ENCODE results near the gene NDUFV2.

The NDUFV2 gene

DNA sequence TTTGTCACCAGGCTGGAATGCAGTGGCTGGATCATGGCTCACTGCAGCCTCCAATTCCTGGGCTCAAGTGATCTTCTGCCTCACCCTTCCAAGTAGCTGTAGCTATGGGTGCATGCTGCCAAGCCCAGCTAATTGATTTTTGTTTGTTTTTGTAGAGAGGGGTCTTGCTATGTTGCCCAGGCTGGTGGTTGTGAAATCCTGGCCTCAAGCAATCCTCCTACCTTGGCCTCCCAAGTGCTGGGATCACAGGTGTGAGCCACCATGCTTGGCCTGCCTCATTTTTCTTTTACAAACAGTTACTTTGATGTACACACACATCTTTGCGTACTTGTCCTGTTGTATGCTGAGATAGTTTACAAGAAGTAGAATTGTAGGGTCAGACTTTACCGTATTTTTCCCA is 21.0 kb downstream of the NDUFV2 start:
- DNase-seq = no peak

DNA sequence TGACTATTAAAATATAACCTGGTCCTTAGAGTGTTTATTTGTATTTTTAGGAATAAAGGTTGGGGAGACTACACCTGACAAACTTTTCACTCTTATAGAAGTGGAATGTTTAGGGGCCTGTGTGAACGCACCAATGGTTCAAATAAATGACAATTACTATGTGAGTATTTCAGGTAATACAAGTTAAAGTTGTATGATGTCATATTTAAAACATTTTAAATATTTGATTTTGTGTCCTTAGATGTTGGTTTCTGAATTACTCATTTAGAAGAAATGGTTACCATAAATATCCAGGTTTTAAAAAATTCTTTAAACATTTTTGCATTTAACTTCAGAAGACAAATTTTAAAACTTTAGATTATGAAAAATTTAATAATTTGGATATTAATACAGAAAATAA is 22.3 kb downstream of the NDUFV2 start:
- DNase-seq = no peak

DNA sequence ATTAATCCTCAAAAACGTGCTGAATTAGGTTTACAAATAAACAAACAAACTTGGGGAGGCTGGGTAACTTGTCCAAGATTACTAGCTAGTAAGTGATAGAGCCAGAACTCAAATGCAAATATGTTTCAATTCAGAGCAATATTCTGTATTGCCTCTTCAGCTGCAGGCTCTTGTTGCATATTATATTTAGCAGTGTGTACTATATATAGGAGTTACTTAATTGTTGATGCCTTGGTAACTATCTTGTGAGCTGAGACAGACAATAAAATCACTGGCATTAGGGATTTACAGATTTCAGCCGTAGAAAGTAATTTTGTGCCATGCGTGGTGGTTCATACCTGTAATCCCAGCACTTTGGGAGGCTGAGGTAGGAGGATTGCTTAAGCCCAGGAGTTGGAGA is 23.8 kb downstream of the NDUFV2 start:
- DNase-seq = no peak

DNA sequence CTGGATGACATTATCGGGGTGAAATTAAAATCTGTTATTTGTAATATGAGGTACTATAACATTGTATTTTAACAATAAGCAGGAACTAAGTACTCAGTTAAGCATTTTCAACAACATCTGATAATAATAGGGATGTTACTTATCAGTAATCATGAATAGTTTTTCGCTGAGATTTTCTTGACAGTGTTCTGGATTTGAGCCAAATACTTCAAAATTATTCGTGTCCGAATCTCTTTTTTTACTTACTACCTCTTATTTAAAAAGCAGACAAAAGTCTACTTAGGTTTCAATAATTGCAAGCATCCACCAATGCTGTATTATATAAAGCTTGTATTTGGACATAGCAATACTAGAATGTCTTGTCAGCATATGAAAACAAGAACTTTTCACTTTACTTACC is 27.7 kb downstream of the NDUFV2 start:
- DNase-seq = no peak

DNA sequence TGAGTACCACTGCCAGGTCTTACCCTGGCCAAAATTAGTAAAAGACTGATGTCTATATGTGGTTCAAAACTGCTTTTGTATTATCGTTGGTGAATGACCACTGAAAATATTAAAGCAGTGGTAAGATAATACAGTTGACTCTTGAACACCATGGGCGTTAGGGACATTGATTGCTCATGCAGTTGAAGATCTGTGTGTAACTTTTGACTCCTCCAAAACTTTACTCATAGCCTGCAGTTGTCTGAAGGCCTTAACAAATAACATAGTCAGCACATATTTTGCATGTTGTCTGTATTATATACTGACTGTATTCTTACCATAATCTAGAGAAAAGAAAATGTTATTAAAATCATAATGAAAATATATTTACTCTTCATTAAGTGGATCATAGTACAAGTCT is 28.3 kb downstream of the NDUFV2 start:
- DNase-seq = no peak

DNA sequence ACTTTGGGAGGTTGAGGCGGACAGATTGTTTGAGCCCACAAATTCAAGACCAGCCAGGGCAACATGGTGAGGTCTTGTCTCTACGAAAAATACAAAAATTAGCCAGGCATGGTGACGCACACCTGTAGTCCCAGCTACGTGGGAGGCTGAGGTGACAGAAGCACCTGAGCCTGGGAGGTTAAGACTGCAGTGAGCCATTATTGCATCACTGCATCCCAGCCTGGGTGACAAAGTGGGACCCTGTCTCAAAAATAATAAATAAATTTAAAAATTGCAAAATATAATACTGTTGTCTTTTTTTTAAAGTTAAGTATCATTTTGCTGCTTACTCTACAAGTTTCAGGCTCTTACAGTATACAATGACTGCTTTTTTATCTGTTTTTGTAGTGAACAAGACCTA is 30.1 kb downstream of the NDUFV2 start:
- no peak for DNase-seq

DNA sequence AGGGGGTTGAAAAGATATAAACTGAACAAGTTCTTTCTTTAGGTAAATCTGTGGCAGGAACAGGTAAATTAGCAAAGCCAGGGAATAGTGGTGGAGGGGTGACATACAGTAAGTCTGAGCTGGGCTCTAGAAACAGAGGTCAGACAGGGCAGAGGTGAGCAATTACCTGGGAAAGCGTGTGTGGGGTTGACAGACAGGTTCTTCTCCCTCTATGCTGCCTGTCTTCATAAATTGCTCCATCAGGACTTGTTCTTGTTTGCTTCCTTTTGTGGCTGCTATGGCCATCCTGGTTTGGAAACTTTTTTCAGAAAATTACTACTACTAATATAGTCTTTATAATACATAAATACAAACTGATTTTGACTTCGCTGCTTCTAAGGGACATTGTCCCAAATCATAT is 30.7 kb downstream of the NDUFV2 start:
- DNase-seq = no peak

DNA sequence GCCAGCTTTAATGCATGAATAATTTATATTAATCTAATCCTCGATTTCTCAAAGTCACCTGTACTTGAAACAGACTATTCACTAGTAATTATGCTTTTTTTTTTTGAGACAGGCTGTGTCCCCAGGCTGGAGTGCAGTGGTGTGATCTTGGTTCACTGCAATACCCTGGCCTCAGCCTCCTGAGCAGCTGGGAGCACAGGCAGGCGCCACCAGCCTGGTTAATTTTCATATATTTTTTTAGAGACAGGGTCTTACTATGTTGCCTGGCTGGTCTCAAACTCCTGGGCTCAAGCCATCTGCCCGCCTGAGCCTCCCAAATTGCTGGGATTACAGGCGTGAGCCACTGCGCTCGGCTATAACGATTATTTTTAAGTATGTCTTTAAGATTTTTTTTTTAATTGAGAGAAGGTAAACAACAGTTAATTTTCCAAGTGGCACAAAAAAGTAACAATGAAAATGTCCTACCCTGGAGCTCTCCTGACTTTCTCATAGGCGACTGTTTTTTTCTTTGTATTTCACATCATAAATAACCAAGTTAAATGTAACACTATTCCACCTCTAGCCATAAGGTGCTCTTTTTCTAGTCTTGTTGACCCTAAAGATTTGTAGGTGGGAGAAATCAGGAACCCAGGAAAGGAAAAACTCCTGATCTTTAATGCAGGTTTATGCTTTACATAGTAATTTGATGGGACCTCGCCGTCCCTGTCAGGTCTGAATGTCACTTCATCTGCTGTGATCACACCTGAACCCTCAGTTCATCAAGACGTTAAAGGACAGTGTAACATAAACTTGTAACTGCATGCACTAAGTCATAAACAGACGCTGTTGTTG is 32.8 kb downstream of the NDUFV2 start:
- no peak for DNase-seq

DNA sequence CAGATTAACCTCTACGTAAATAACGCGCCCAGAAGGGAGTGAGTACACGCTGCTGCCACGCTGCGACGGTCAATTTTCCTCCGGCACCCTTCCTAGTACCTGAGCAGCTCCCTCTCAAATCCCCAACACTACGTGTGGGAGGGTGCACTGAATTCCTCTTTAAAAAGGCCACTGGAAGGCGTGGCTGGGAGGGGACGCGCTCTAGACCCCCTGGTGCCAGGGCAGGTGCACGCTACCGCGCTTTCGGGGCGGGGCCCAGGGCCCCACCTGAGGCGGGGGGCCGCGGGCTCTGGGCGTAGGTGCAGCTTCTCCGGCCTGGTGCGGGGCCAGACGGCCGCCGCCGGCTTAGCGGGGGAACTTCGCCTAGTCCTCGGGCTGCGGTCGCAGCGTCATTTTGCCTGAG is 33.4 kb downstream of the NDUFV2 start:
- DNase-seq = no peak

DNA sequence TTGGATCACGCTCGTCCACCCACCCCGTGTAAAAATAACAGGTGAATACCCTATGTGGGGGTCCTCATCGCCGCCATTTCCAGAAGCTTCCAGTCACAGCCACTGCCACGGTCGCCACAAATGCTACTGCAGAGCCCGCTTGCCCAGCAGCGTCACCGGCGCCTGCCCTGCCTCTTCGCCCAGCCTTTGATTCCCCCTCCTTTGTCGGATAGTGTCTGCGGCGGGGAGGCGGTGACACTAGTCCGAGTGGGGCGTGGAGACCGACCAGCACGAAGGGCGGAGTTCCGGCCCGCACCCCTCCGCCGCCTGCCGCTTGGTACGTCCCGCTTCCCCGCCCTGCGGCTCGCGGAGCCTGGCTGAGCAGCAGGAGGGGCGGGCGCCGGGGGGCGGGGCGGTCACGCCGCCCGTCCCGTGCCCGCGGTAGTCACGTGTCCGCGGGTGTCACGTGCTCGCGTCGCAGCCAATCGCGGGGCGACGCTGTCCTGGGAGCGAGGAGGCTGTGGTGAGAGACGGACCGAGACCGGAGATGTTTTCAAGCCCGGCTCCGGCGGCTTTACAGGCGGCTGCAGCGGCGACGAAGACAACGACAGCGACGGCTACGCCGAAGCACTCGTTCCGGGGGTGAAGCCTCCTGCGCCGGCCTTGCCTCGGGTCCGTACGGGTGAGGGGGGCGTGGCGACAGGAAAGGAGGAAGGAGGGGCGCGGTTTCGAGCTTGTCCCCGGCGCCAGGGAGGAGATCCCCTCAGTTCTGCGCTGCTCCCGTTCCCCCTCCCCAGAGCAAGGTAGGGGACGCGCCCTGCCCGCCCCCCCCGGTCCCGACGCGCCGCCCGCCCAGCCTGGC is 34.0 kb downstream of the NDUFV2 start, which contains the start of gene ANKRD12:
TSS of gene ANKRD12 (plus strand) at position 467 of the 841 bp plus-strand sequence. CDS start 45,652 bp downstream, outside the sequence.
- DNase-seq = peak; percentile 91

DNA sequence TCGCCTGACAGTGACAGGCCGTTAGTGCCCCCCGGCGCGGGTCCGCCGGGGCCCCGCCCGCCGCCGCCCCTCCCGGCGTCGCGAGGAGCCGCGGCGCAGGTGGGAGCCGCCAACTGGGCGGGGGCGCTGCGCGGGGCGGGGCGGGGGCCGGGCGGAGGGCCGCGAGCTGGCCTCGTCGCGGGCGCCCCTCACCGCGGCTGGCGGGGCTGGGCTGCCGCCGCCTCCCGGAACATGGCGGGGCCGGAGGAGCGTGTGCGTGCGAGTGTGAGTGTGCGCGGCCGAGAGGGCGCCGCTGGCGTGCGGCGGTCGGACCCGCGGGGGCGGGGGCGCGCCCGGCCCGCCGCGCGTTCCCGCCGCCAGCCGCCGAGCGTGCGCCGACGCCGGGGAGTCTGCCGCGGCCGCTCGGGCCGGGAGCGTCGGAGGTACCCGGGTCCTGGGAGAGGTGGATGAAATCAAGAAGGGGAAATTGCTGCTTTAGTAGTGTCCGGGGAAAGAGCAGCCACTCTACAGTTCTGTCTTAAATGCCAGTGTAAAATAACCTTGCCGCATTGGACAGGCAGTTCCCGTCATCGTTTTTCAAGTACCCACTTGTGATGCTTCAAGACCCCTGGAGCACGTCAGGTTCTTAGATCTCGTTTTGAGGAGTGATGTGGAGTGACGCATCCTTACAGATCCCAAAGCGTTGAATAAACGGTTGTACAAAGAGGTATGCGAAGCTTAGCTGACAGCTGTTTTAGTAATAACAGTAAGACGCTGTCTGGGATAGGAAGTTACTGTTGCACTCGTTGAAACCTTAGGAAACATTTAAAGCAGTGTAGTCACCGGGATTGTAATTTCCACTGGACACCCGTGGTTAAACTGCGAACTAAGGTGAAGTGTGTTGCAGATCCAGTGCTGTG is 34.9 kb downstream of the NDUFV2 start:
- peak; percentile 75 for DNase-seq

DNA sequence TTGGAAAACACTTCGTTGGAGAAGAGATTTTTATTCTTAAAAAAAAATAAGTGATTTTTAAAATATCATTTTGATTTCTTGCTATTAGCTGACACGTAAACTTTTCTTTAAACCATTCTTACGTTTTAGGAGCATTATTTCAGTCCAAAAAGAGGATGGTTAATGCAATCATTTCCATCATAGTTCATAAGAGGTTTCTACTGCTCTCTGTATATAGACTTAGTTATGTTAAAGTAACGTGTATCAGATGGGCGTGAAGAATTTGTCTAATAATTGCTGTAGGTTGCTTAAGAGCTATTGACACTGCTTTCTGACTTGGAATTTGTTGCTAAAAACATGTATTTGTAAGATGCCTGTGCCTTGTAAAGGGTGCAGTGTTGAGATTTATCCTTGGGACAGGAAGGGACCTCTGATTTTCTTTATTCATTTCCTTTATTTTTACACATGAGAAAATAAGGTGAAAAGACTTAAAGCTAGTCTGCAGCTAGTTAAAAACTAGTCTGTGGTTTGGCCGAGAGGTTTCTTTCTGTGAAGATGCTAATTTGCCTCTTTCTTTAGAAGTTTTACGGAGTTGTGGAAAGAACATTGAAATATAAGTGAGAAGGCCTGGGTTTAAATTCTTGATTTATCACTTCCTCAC is 37.0 kb downstream of the NDUFV2 start:
- DNase-seq = no peak

DNA sequence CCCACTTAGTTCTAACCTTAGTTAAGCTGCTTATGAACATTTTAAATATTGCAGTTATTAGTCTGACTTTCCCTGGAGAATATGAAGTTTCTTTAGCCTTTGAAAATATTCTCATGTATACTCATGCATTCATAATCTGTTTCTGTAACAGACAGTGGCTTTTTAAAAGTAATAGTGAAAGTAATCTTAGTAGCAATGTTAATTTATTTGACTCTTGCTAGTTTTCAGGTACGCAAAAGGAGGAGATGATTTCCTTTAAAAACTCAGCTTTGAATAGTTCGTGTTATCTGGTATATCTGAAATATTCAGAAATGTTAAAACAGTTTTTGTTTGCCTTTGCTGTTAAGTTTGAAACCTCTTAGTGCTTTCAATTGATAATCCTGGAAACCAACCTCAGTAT is 37.9 kb downstream of the NDUFV2 start:
- DNase-seq = no peak

DNA sequence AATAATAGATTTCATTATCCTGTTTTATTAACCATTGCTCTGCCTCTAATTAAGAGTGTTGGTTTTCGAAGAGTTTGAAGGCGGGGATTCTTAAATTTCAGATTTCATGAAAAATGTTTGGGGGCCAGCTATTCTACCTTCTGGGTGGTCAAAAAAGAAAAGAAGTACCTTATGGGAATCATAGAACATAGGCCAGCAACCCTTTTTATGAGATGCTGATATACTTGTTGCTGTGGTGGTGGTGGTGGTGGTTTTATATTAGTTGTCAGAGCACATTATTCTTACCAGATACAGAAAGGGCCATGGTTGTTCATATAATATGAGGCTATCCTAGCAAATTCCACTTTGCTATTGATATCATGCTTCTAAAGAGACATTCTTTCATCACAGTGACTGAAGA is 38.5 kb downstream of the NDUFV2 start:
- no peak for DNase-seq

DNA sequence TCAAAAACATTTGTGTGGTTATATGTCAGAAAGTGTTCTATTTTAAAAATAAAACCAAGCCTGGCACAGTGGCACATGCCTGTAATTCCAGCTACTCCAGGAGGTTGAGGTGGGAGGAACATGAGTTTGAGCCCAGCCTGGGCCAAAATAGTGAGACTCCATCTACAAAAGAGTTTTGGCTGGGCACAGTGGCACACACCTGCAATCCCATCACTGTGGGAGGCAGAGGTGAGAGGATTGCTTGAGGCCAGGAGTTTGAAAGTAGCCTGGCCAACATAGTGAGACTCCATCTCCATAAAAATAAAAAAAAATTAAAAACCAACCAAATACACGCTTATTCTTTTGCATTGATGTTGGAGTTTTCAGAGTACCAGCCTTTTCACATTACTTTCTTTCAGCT is 43.7 kb downstream of the NDUFV2 start:
- DNase-seq = no peak

DNA sequence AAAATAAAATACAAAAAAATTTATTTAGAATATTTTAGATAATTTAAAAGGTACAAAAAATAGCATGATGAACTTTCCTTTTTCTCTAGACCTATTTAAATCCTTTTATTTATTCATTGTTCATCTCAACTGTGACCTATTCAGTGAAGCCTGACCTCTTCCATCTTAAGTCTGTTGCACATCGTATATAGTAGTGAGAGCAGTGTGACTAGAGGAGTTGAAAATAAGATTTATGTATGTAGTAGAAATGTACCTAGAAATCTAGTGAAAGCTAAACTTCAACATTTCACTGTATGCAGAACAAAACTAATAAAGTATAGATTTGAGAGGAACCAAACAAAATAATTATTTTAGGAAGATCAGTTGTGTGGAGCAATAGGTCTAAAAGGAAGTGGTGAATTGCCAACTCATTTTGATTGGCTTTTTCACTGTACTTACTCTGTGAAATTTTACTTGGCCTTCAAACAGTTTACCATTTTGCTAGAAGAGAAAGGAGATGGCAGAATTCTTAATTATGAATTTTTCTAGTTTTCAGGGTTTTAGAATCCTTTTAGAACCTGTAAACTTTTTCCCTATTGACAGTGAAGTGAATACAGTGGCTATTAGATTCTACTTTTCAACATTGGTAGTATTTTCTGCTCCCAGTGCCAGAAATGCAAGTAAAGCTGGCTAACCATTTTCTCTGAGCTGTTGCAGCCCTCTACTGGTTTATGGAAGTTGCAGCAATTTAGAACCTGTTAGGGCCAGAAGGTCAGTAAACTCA is 45.1 kb downstream of the NDUFV2 start:
- DNase-seq = peak; percentile 18

DNA sequence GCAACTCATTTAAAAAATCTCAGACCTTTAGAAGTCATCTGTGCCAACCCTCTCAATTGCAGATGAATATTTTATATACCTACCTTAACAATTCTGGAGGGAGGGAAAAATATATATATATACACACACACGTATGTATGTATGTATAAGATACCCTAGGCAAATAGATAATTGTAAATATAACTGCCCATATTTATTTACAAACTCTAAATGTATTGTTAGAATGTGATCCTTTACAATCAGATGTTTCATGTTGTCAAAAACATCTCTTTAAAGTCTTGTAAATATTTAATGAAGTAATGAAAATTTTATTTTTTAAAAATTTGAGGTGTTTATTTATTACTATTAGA is 45.7 kb downstream of the NDUFV2 start:
- DNase-seq = no peak

DNA sequence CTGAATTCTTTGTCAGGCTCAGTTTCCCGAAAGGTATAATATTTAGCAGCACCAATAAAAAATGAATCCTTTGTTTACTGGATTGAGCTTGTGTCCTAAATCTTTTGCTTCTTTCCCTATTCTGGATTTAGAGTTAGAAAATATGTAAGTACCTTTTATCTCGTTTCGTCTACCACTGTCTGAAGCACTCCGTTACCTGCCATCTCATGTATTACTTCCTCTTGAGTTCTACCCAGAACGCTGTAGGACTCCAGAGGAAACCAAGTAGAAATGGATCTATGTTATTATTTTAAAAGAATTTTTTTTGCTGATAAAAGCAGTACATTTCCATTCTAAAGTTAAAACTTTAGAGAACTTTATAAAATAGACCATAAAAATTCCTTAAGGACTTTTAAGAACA is 47.6 kb downstream of the NDUFV2 start:
- no peak for DNase-seq

DNA sequence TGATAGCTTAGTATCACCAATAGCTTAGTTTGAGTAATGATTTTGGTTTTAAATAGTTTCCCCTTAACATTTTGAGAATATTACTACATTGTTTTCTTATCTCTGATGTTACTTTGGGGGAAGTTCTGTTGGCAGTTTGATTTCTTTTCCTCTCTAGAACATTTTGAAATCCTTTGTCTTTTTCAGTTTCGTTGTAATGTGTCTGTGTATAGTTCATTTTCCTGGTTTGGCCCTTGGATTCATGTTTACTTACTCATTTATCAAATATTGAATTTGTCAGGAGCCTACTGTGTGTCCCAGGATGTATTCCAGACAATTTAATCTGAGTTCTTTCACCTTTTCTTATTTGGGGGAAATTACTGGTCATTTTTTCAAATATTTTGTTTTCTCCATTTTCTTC is 50.8 kb downstream of the NDUFV2 start:
- DNase-seq = no peak

DNA sequence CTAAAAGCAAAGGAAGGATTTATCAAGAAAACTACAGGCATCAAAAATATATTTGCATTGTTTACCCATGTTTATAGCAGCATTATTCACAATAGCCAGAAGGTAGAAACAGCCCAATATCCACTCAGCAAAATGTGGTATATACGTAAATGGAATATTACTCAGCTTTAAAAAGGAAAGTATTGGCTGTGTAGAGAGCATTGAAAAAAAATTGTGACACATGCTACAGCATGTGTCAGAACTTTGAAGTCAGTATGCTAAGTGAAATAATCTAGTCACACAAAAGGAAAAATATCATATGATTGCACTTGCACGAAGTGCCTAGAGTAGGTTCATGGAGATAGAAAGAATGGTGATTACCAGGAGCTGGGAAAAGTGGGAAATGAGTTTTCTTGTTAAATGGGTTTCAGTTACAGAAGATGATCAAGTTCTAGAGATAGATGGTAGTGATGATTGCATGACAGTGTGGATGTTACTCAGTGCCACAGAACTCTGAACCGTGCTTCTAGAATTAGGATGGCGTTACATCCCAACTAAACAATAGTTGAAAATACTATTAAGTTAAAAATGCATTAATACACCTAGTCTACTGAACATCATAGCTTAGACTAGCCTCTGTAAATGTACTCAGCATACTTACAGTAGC is 54.2 kb downstream of the NDUFV2 start:
- no peak for DNase-seq

DNA sequence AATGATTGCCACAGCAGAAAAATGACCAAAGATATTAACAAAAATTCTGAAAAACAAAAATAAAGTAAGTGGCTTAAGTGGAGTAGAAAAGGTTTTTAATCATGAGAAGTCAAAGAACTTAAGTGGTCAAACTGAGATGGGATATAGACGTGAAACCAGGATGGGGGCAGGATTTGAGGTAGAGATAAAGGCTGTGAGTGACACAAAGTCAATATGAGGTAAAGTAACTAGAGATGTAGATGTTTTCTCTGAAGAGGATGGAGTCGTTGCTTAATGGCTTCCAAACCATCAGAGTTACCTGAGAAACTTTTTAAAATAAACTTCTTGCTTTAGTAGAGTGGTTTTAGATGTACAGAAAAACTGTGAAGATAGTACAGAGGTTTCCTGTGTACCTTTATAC is 55.3 kb downstream of the NDUFV2 start:
- DNase-seq = no peak
